OCI-LY1 (cell line): ENCODE results near the gene MSMO1.

Source experiments
- H2AFZ ChIP-seq: fragments of 200-600 bp; sonication (generic), shearing (Covaris generic); 2 replicates; pipeline ENCODE4 v1.6.0; 2014; ENCODE audit warnings: antibody characterized with exemption, mild to moderate bottlenecking, low read length
- H3F3A ChIP-seq: fragments of 200-600 bp; sonication (generic), shearing (Covaris generic); 2 replicates; pipeline ENCODE4 v1.6.0; 2014; ENCODE audit warnings: mild to moderate bottlenecking, antibody characterized with exemption, low read length, moderate library complexity; ENCODE audit not compliant: insufficient read depth
- H3K27ac ChIP-seq: fragments of 200-600 bp; sonication (generic); 2 replicates; pipeline ENCODE4 v1.5.1; 2014; ENCODE audit warnings: low read length, mixed run types, mild to moderate bottlenecking, low read depth; ENCODE audit not compliant: poor library complexity, severe bottlenecking
- H3K27me3 ChIP-seq: fragments of 200-600 bp; sonication (generic); 2 replicates; pipeline ENCODE4 v1.6.0; 2014; ENCODE audit warnings: antibody characterized with exemption, mild to moderate bottlenecking, low read length, moderate library complexity; ENCODE audit not compliant: insufficient read depth
- H3K36me3 ChIP-seq: fragments of 200-600 bp; sonication (generic); 2 replicates; pipeline ENCODE4 v1.6.1; 2014; ENCODE audit warnings: mild to moderate bottlenecking, antibody characterized with exemption, low read length, moderate library complexity, mixed read lengths; ENCODE audit not compliant: insufficient read depth
- H3K4me1 ChIP-seq: fragments of 200-600 bp; sonication (generic); 2 replicates; pipeline ENCODE4 v1.5.1; 2014; ENCODE audit warnings: mild to moderate bottlenecking, low read length, moderate library complexity; ENCODE audit not compliant: insufficient read depth, severe bottlenecking
- H3K4me2 ChIP-seq: fragments of 200-600 bp; sonication (generic), shearing (Covaris generic); 2 replicates; pipeline ENCODE4 v1.6.1; 2014; ENCODE audit warnings: low read length
- H3K4me3 ChIP-seq: fragments of 200-600 bp; sonication (generic); 2 replicates; pipeline ENCODE4 v1.5.1; 2014; ENCODE audit warnings: low read length, low read depth, mild to moderate bottlenecking, mixed read lengths; ENCODE audit not compliant: poor library complexity, severe bottlenecking
- H3K79me2 ChIP-seq: fragments of 200-600 bp; shearing (Covaris generic); 2 replicates; pipeline ENCODE4 v1.6.1; 2016; ENCODE audit warnings: mixed run types, low read length, mixed read lengths; ENCODE audit not compliant: insufficient read depth
- H3K9ac ChIP-seq: fragments of 200-600 bp; sonication (generic), shearing (Covaris generic); 2 replicates; pipeline ENCODE4 v1.6.1; 2014; ENCODE audit warnings: mild to moderate bottlenecking, low read length, mixed read lengths
- H3K9me2 ChIP-seq: fragments of 200-600 bp; sonication (generic), shearing (Covaris generic); 2 replicates; pipeline ENCODE4 v1.6.1; 2014; ENCODE audit warnings: low read depth, mild to moderate bottlenecking, low read length, mixed read lengths
- H3K9me3 ChIP-seq: fragments of 200-600 bp; shearing (Covaris generic); 2 replicates; pipeline ENCODE4 v1.6.1; 2014; ENCODE audit warnings: low read length, mixed read lengths
- H4K20me1 ChIP-seq: fragments of 200-600 bp; sonication (generic), shearing (Covaris generic); 2 replicates; pipeline ENCODE4 v1.6.0; 2016; ENCODE audit warnings: mild to moderate bottlenecking, low read length; ENCODE audit not compliant: insufficient read depth
- EZH2 ChIP-seq: fragments of 200-600 bp; sonication (generic), shearing (Covaris generic); IDR thresholded peaks from 2 replicates; pipeline ENCODE4 v1.8.0; 2017; ENCODE audit warnings: borderline replicate concordance, mixed run types, mild to moderate bottlenecking, antibody characterized with exemption, low read length, moderate library complexity, mixed read lengths
- TF ChIP-seq, protein P1 (sequence below): fragments of 200-600 bp; sonication (generic), shearing (Covaris generic); IDR thresholded peaks from 2 replicates; pipeline ENCODE4 v1.5.1; 2017; ENCODE audit warnings: mild to moderate bottlenecking, antibody characterized with exemption, low read length, moderate library complexity, mixed read lengths

MSMO1 gene

GRCh38 chr4:165293061-165293460 lies 34.4 kb upstream of the MSMO1 start:
- peaks cover 7% of the 10 kb centered on the region; the same call in 1 of the 2 replicates for H3K36me3 ChIP-seq
- H3K4me3 ChIP-seq: no peak overlapping the region
- H3K27ac ChIP-seq: no peak overlapping the region
- H3K9me2 ChIP-seq: no peaks in the 10 kb centered on the region
- H3K4me2 ChIP-seq: no peak overlapping the region
- no peaks in the 10 kb centered on the region for H3K9me3 ChIP-seq
- H4K20me1 ChIP-seq: no peaks in the 10 kb centered on the region
- no peak for TF ChIP-seq EZH2
- TF ChIP-seq, protein P1, sequence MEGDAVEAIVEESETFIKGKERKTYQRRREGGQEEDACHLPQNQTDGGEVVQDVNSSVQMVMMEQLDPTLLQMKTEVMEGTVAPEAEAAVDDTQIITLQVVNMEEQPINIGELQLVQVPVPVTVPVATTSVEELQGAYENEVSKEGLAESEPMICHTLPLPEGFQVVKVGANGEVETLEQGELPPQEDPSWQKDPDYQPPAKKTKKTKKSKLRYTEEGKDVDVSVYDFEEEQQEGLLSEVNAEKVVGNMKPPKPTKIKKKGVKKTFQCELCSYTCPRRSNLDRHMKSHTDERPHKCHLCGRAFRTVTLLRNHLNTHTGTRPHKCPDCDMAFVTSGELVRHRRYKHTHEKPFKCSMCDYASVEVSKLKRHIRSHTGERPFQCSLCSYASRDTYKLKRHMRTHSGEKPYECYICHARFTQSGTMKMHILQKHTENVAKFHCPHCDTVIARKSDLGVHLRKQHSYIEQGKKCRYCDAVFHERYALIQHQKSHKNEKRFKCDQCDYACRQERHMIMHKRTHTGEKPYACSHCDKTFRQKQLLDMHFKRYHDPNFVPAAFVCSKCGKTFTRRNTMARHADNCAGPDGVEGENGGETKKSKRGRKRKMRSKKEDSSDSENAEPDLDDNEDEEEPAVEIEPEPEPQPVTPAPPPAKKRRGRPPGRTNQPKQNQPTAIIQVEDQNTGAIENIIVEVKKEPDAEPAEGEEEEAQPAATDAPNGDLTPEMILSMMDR: no peak
- H3K27me3 ChIP-seq: no peaks in the 10 kb centered on the region
- H3F3A ChIP-seq: no peaks in the 10 kb centered on the region
- H3K79me2 ChIP-seq: no peaks in the 10 kb centered on the region
- no peak overlapping the region for H3K9ac ChIP-seq
- peaks cover 19% of the 10 kb centered on the region for H3K4me1 ChIP-seq
- H2AFZ ChIP-seq: no peak overlapping the region

- no peaks in the 10 kb centered on the region for H3K27me3 ChIP-seq
- no peak for TF ChIP-seq EZH2
- TF ChIP-seq, protein P1: no peak
- no peaks in the 10 kb centered on the region for H4K20me1 ChIP-seq
- H3K9ac ChIP-seq: no peak overlapping the region; the same call in 1 of the 2 replicates
- no peaks in the 10 kb centered on the region for H3F3A ChIP-seq
- peaks cover 19% of the 10 kb centered on the region for H3K4me1 ChIP-seq
- H3K4me3 ChIP-seq: peak overlapping the region; percentile 13
- no peak overlapping the region for H2AFZ ChIP-seq
- H3K9me3 ChIP-seq: no peaks in the 10 kb centered on the region
- H3K9me2 ChIP-seq: no peaks in the 10 kb centered on the region
- peak overlapping the region; percentile 73 for H3K27ac ChIP-seq
- H3K79me2 ChIP-seq: no peaks in the 10 kb centered on the region
- peak overlapping the region; percentile 35; the same call in 1 of the 2 replicates for H3K4me2 ChIP-seq
- peaks cover 12% of the 10 kb centered on the region; the same call in 1 of the 2 replicates for H3K36me3 ChIP-seq
Measured at GRCh38 chr4:165293927-165294649, 33.4 kb upstream of the MSMO1 start.

GRCh38 chr4:165294907-165295306 lies 32.6 kb upstream of the MSMO1 start:
- H3K4me1 ChIP-seq: peaks cover 19% of the 10 kb centered on the region

More at GRCh38 chr4:165294907-165295306, 32.6 kb upstream of the MSMO1 start:
- Histone ChIP-seq H3K4me3 (peak overlapping the region; percentile 13), H3K9me2 (no peaks in the 10 kb centered on the region), H3F3A (no peaks in the 10 kb centered on the region), H3K79me2 (no peaks in the 10 kb centered on the region), H3K27ac (peak overlapping the region; percentile 73), H3K9me3 (no peaks in the 10 kb centered on the region), H3K27me3 (no peaks in the 10 kb centered on the region), H3K4me2 (peak overlapping the region; percentile 35; the same call in 1 of the 2 replicates), H3K36me3 (peaks cover 12% of the 10 kb centered on the region; the same call in 1 of the 2 replicates), H4K20me1 (no peaks in the 10 kb centered on the region), H2AFZ (no peak overlapping the region), H3K9ac (no peak overlapping the region; the same call in 1 of the 2 replicates)
- no peak for TF ChIP-seq EZH2
- TF ChIP-seq, protein P1: no peak
